HCT116 (cell line): ENCODE results near the gene CUX1. TPM values are rescaled to one million over a fixed set of nuclear protein-coding genes. Genes with fewer than 3 reads are reported as not detected.

Experiments used
- ATAC-seq: fragments of 200-7000 bp; cut with Tn5 transposase; 2 replicates; pipeline ENCODE4 v1.9.1; 2020; ENCODE audit warnings: mild to moderate bottlenecking, moderate library complexity
- BruUV-seq: library from RNA; stranded (reverse); fragments of 400-500 nt; replicated peaks from 2 replicates; lab custom pipeline; 2021; lab: Mats Ljungman, UMichigan
- CTCF ChIA-PET: fragments of 300-600 bp; sonication (Branson Sonifier 250); formaldehyde crosslinking; loops from one replicate; lab custom pipeline; 2021; ENCODE audit warnings: antibody characterized with exemption; lab: Charles Lee
- POLR2A ChIA-PET: fragments of 300-600, 350-600 bp; sonication (Branson Sonifier 250); formaldehyde crosslinking; loops from one replicate; lab custom pipeline; 2021; ENCODE audit warnings: antibody characterized with exemption; lab: Charles Lee
- RAD21 ChIA-PET, 2 experiments: fragments of 300-600 bp; sonication (Branson Sonifier 250); formaldehyde crosslinking; loops; one replicate each; lab custom pipeline; 2023; ENCODE audit warnings: low total read pairs in 2 of 2; ENCODE audit not compliant: uncharacterized antibody in 2 of 2, unreplicated experiment in 2 of 2, low non-redundant PET in 1 of 2; lab: Charles Lee
- DNase-seq: peaks from one replicate; pipeline ENCODE4 v3.0.0-alpha.2; 2010; ENCODE audit warnings: low read depth, low spot score
- H2AFZ ChIP-seq: fragments of 200-600 bp; shearing (Covaris generic), sonication (generic); 2 replicates; pipeline ENCODE4 v1.6.1; 2017; ENCODE audit warnings: low read depth, mixed run types, mixed read lengths, antibody characterized with exemption, low read length; ENCODE audit not compliant: poor library complexity, severe bottlenecking
- H3K27ac ChIP-seq: 2 replicates; pipeline ENCODE4 v1.5.1; 2012; ENCODE audit warnings: low read depth, low read length
- H3K27me3 ChIP-seq: fragments of 200-600 bp; sonication (generic); 2 replicates; pipeline ENCODE4 v1.6.1; 2016; ENCODE audit warnings: mixed run types, low read length, mixed read lengths; ENCODE audit not compliant: insufficient read depth
- H3K36me3 ChIP-seq, 2 experiments: fragments of 200-500 bp in 1 of 2; fragments of 200-600 bp in 1 of 2; sonication (Bioruptor generic) in 1 of 2; sonication (generic) in 1 of 2; 2 replicates each; pipeline versions ENCODE4 v1.5.1 to v1.6.1; 2014 to 2016; ENCODE audit warnings: low read length in 2 of 2, inconsistent platforms in 1 of 2, mixed read lengths in 1 of 2, mixed run types in 1 of 2; ENCODE audit not compliant: insufficient read depth in 2 of 2, control insufficient read depth in 1 of 2
- H3K4me1 ChIP-seq, 2 experiments: fragments of 200-600 bp in 1 of 2; sonication (generic) in 1 of 2; 2 replicates each; pipeline versions ENCODE4 v1.5.1 to v1.6.1; 2012 to 2017; ENCODE audit warnings: low read length in 2 of 2, inconsistent platforms in 1 of 2, mild to moderate bottlenecking in 1 of 2, mixed read lengths in 1 of 2, mixed run types in 1 of 2, moderate library complexity in 1 of 2; ENCODE audit not compliant: insufficient read depth in 2 of 2, control insufficient read depth in 1 of 2
- H3K4me2 ChIP-seq: fragments of 200-600 bp; sonication (generic); 2 replicates; pipeline ENCODE4 v1.6.1; 2017; ENCODE audit warnings: mixed run types, low read length, mixed read lengths
- H3K4me3 ChIP-seq, 2 experiments: fragments of 200-600 bp in 1 of 2; sonication (generic) in 1 of 2; replicated peaks in 1 of 2; 2 replicates each; pipeline ENCODE4 v1.5.1; 2011 to 2016; ENCODE audit warnings: low read length in 2 of 2, control low read depth in 1 of 2, low read depth in 1 of 2, mild to moderate bottlenecking in 1 of 2, mixed read lengths in 1 of 2, mixed run types in 1 of 2
- H3K79me2 ChIP-seq: fragments of 200-600 bp; sonication (generic); 2 replicates; pipeline ENCODE4 v1.6.1; 2017; ENCODE audit warnings: mild to moderate bottlenecking, mixed run types, low read length, moderate library complexity, mixed read lengths; ENCODE audit not compliant: insufficient read depth
- H3K9ac ChIP-seq: fragments of 200-600 bp; sonication (generic); 2 replicates; pipeline ENCODE4 v1.6.1; 2016; ENCODE audit warnings: low read length, mixed read lengths
- H3K9me2 ChIP-seq: fragments of 200-600 bp; sonication (generic), shearing (Covaris generic); 2 replicates; pipeline ENCODE4 v1.6.1; 2017; ENCODE audit warnings: mixed run types, mild to moderate bottlenecking, moderate library complexity; ENCODE audit not compliant: insufficient read depth
- H3K9me3 ChIP-seq, 2 experiments: fragments of 200-500 bp in 1 of 2; fragments of 200-600 bp in 1 of 2; sonication (Bioruptor generic) in 1 of 2; sonication (generic) in 1 of 2; 2 replicates each; pipeline ENCODE4 v1.6.1; 2014 to 2017; ENCODE audit warnings: low read length in 2 of 2, mixed read lengths in 2 of 2, inconsistent platforms in 1 of 2, low read depth in 1 of 2, mild to moderate bottlenecking in 1 of 2, mixed run types in 1 of 2, moderate library complexity in 1 of 2; ENCODE audit not compliant: control insufficient read depth in 1 of 2, insufficient read depth in 1 of 2
- H4K20me1 ChIP-seq: fragments of 200-600 bp; sonication (generic), shearing (Covaris generic); 2 replicates; pipeline ENCODE4 v1.6.1; 2017; ENCODE audit warnings: mixed run types, mild to moderate bottlenecking, moderate library complexity; ENCODE audit not compliant: insufficient read depth
- CBX3 ChIP-seq: IDR thresholded peaks from 2 replicates; pipeline ENCODE4 v1.6.1; 2012; ENCODE audit warnings: low read depth
- CTCF ChIP-seq, 3 experiments: fragments of 200-600 bp in 1 of 3; sonication (generic) in 1 of 3; IDR thresholded peaks in 2 of 3; conservative IDR thresholded peaks in 1 of 3; 2 replicates each; pipeline ENCODE4 v1.5.1; 2012 to 2017; ENCODE audit warnings: low read depth in 2 of 3, low read length in 2 of 3, antibody characterized with exemption in 1 of 3, borderline replicate concordance in 1 of 3, control low read depth in 1 of 3, mild to moderate bottlenecking in 1 of 3, mixed read lengths in 1 of 3, mixed run types in 1 of 3, moderate library complexity in 1 of 3; ENCODE audit not compliant: insufficient read depth in 1 of 3
- EGR1 ChIP-seq: IDR thresholded peaks from 2 replicates; pipeline ENCODE4 v1.6.1; 2012; ENCODE audit warnings: low read depth
- FOSL1 ChIP-seq: IDR thresholded peaks from 2 replicates; pipeline ENCODE4 v1.6.1; 2012; ENCODE audit warnings: low read depth
- REST ChIP-seq: IDR thresholded peaks from 2 replicates; pipeline ENCODE4 v1.6.1; 2012; ENCODE audit warnings: low read depth
- SIN3A ChIP-seq: IDR thresholded peaks from 2 replicates; pipeline ENCODE4 v1.6.1; 2012; ENCODE audit warnings: low read depth
- SRF ChIP-seq: IDR thresholded peaks from 2 replicates; pipeline ENCODE4 v1.6.1; 2012; ENCODE audit warnings: low read depth
- intact Hi-C: fragments of 100-400 bp; cut with micrococcal nuclease; formaldehyde crosslinking; loops from 2 replicates; pipeline ENCODE4 v1.10.0; 2022
- total RNA-seq: library from RNA; stranded (reverse); gene quantifications from one replicate; pipeline ENCODE4 v1.2.1, GENCODE V29; 2021; ENCODE audit not compliant: unreplicated experiment

Gene CUX1
- total RNA-seq, 1 experiment from 2014 or later, result 68.9 TPM

- Histone ChIP-seq H3K4me3 (no peak overlapping the region), H3K9me3 (no peaks in the 10 kb centered on the region), H3K4me2 (no peak overlapping the region), H4K20me1 (no peaks in the 10 kb centered on the region), H3K27me3 (no peaks in the 10 kb centered on the region), H3K79me2 (no peaks in the 10 kb centered on the region), H3K4me1 (peaks cover 4 to 12% of the 10 kb centered on the region in 2 experiments; a peak in 3 of 4 replicates), H2AFZ (no peak overlapping the region), H3K9ac (no peak overlapping the region), H3K36me3 (no peaks in the 10 kb centered on the region)
- ATAC-seq (peak; percentile 94), DNase-seq (peak; percentile 27)
- ChIA-PET POLR2A (no interaction called here), CTCF (interaction anchor here (0.6 to 1.1 kb wide), 4 partner anchors 8 to 170 kb away, joined by 3 to 5 read pairs (median 4); partner anchors contain the start of gene PRKRIP1), RAD21 (interaction anchor here in 1 of 2 experiments (1.2 kb wide), 1 partner anchor 111 kb away, joined by 4 read pairs; no protein-coding TSS in a partner anchor)
- intact Hi-C loops, result loop anchor here (1.0 to 5.0 kb wide), 2 partner anchors 111 to 173 kb away; no protein-coding TSS in a partner anchor
- no TSS peak for BruUV-seq
- no peak for TF ChIP-seq FOSL1
- peak in 2 of 3 experiments; percentile 91 to 92; a peak in 4 of 6 replicates for TF ChIP-seq CTCF (IDR thresholded peaks at IDR 0.05 in 2 of 3, conservative IDR thresholded peaks at IDR 0.05 in 1 of 3; ENCODE audit: borderline replicate concordance in 1 of 3, insufficient read depth in 1 of 3, low read depth in 2 of 3, low read length in 2 of 3)
- TF ChIP-seq REST, result no peak
- TF ChIP-seq EGR1, result no peak
- TF ChIP-seq SIN3A, result no peak
- no peak for TF ChIP-seq SRF
- TF ChIP-seq CBX3, result no peak
- TF ChIP-seq, all 23 proteins: peak for 1
- Histone ChIP-seq H3K27ac (no peak overlapping the region), H3K9me2 (no peaks in the 10 kb centered on the region)
Observed at GRCh38 chr7:102279537-102280400, 462.3 kb downstream of the CUX1 start.
